ENCODE data around the gene PLD6. TPM values are rescaled to one million over a fixed set of nuclear protein-coding genes. Genes with fewer than 3 reads are reported as not detected.

The PLD6 gene
- total RNA-seq, 1 experiment from 2014 or later: 0.09 TPM

- Histone ChIP-seq H3K4ac (ENCODE audit: low read depth, low read length) (no peak overlapping the region), H4K91ac (ENCODE audit: insufficient read length, low read depth, low read length) (no peak overlapping the region), H3K9ac (ENCODE audit: extremely low read depth, insufficient read length, low read length) (no peak overlapping the region), H2BK12ac (ENCODE audit: insufficient read length, low read depth, low read length) (no peak overlapping the region), H3K18ac (ENCODE audit: insufficient read length, low read depth, low read length) (no peak overlapping the region), H3K4me2 (ENCODE audit: insufficient read depth, insufficient read length, low read length) (no peak overlapping the region), H4K5ac (ENCODE audit: insufficient read length, low read depth, low read length) (no peak overlapping the region), H3K14ac (ENCODE audit: insufficient read depth, low read length) (no peak overlapping the region), H3K4me1 (ENCODE audit: insufficient read depth, low read length) (no peaks in the 10 kb centered on the region), H4K20me1 (ENCODE audit: control insufficient read depth, insufficient read depth, insufficient read length) (no peaks in the 10 kb centered on the region), H3K56ac (ENCODE audit: insufficient read length, low read depth, low read length) (no peak overlapping the region), H2BK15ac (ENCODE audit: low read depth, low read length) (no peak overlapping the region), H2AFZ (ENCODE audit: low read length) (no peak overlapping the region), H3K27ac (ENCODE audit: insufficient read length, low read depth, low read length) (no peak overlapping the region), H3K79me2 (ENCODE audit: insufficient read depth, low read length) (no peaks in the 10 kb centered on the region), H3K23me2 (ENCODE audit: insufficient read length, low read depth, low read length, poor library complexity, severe bottlenecking) (no peaks in the 10 kb centered on the region), H2BK5ac (ENCODE audit: insufficient read length, low read length) (no peak overlapping the region), H3T11ph (ENCODE audit: low read length) (no peak overlapping the region), H2BK120ac (ENCODE audit: low read depth, low read length, poor library complexity, severe bottlenecking) (no peak overlapping the region), H2AK5ac (ENCODE audit: insufficient read length, low read length) (no peak overlapping the region), H3K9me3 (ENCODE audit: control insufficient read depth, low read depth, low read length) (no peaks in the 10 kb centered on the region), H4K8ac (replicated peaks; ENCODE audit: insufficient read length, low read depth, low read length) (no peak overlapping the region), H3K23ac (ENCODE audit: insufficient read length, low read depth, low read length) (no peak overlapping the region), H2BK20ac (ENCODE audit: low read depth, low read length, poor library complexity, severe bottlenecking) (no peak overlapping the region), H3K27me3 (ENCODE audit: insufficient read depth, low read length) (no peaks in the 10 kb centered on the region), H3K79me1 (ENCODE audit: insufficient read depth, low read depth, low read length, poor library complexity, severe bottlenecking) (no peaks in the 10 kb centered on the region)
- DNase-seq: no peak
- no peak overlapping the region for H3K4me3 Mint-ChIP-seq
- H3K36me3 Mint-ChIP-seq (ENCODE audit: insufficient read depth in 1 of 3, low read depth in 3 of 3): peaks cover 45 to 83% (median 78%) of the 10 kb centered on the region in 3 experiments
- no peak overlapping the region for H3K27ac Mint-ChIP-seq
- no peaks in the 10 kb centered on the region for H3K9me3 Mint-ChIP-seq
- TF ChIP-seq CTCF (conservative IDR thresholded peaks at IDR 0.05): no peak
- WGBS (ENCODE audit: extremely low coverage, insufficient read length, low lambda C conversion rate): no CpG with 5 or more reads among the region's 3 CpGs
- no peaks in the 10 kb centered on the region for H3K27me3 Mint-ChIP-seq (ENCODE audit: low read depth)
- no peaks in the 10 kb centered on the region for H3K4me1 Mint-ChIP-seq
Measured at GRCh38 chr17:17254036-17254435, 47.9 kb upstream of the PLD6 start.

All from H9 (cell line).